H1 (cell line): ENCODE results near the gene AOC1. TPM values are rescaled to one million over a fixed set of nuclear protein-coding genes. Genes with fewer than 3 reads are reported as not detected.

Source experiments
- CTCF ChIA-PET: fragments of 300-600 bp; sonication (Branson Sonifier 250); formaldehyde crosslinking; loops from one replicate; lab custom pipeline; 2021; ENCODE audit not compliant: partially characterized antibody; lab: Charles Lee
- POLR2A ChIA-PET: fragments of 300-600 bp; sonication (Branson Sonifier 250); formaldehyde crosslinking; loops from one replicate; lab custom pipeline; 2021; ENCODE audit warnings: inconsistent platforms; ENCODE audit not compliant: partially characterized antibody; lab: Charles Lee
- DNase-seq, 2 experiments: peaks; one replicate each; pipeline versions ENCODE4 v3.0.0 to v3.0.0-alpha.2; 2010 to 2022; ENCODE audit warnings: low spot score in 2 of 2, low read depth in 1 of 2, mixed read lengths in 1 of 2
- FAIRE-seq: peaks from 2 replicates; lab custom pipeline; 2011; peaks lifted over from hg19 to GRCh38; lab: Jason Lieb, UNC
- H2AFZ ChIP-seq: 2 replicates; pipeline ENCODE4 v1.8.1; 2012; ENCODE audit warnings: low read length, inconsistent platforms
- H2AK5ac ChIP-seq: 2 replicates; pipeline ENCODE4 v1.6.1; 2013; ENCODE audit warnings: low read depth, low read length
- H2BK120ac ChIP-seq: replicated peaks from 2 replicates; pipeline ENCODE3; 2013; ENCODE audit warnings: low read depth, low read length, inconsistent platforms
- H2BK12ac ChIP-seq: 2 replicates; pipeline ENCODE4 v1.6.1; 2013; ENCODE audit warnings: low read depth, low read length
- H2BK15ac ChIP-seq: 2 replicates; pipeline ENCODE4 v1.6.1; 2013; ENCODE audit warnings: low read length
- H2BK20ac ChIP-seq: 2 replicates; pipeline ENCODE4 v1.6.1; 2013; ENCODE audit warnings: low read length
- H2BK5ac ChIP-seq: 2 replicates; pipeline ENCODE4 v1.6.1; 2013; ENCODE audit warnings: low read depth, low read length
- H3K14ac ChIP-seq: 2 replicates; pipeline ENCODE4 v1.6.1; 2013; ENCODE audit warnings: inconsistent platforms; ENCODE audit not compliant: insufficient read length
- H3K18ac ChIP-seq: 2 replicates; pipeline ENCODE4 v1.6.1; 2013; ENCODE audit warnings: low read length; ENCODE audit errors: extremely low read depth
- H3K23ac ChIP-seq: 2 replicates; pipeline ENCODE4 v1.6.1; 2013; ENCODE audit warnings: inconsistent platforms; ENCODE audit not compliant: insufficient read length
- H3K23me2 ChIP-seq: 2 replicates; pipeline ENCODE4 v1.6.1; 2013; ENCODE audit warnings: low read depth, low read length
- H3K27ac ChIP-seq: 2 replicates; pipeline ENCODE4 v1.6.1; 2011; ENCODE audit warnings: low read depth, low read length, inconsistent platforms
- H3K27me3 ChIP-seq, 4 experiments: replicated peaks in 1 of 4; 1 replicate in 1 of 4; 2 replicates in 3 of 4; pipeline versions ENCODE4 v1.6.1 to v1.8.1; 2011 to 2013; ENCODE audit warnings: low read length in 3 of 4, mild to moderate bottlenecking in 3 of 4, inconsistent platforms in 2 of 4, mixed read lengths in 2 of 4, moderate library complexity in 1 of 4; ENCODE audit not compliant: control insufficient read depth in 3 of 4, insufficient read depth in 3 of 4; ENCODE audit errors: extremely low read depth in 1 of 4
- H3K36me3 ChIP-seq, 4 experiments: 2 replicates each; pipeline versions ENCODE4 v1.6.1 to v1.8.1; 2011 to 2013; ENCODE audit warnings: mild to moderate bottlenecking in 4 of 4, low read length in 3 of 4, moderate library complexity in 2 of 4, control low read depth in 1 of 4, inconsistent platforms in 1 of 4; ENCODE audit not compliant: insufficient read depth in 4 of 4, control insufficient read depth in 2 of 4
- H3K4ac ChIP-seq: replicated peaks from 2 replicates; pipeline ENCODE3; 2013; ENCODE audit warnings: low read length, low read depth, mixed read lengths, inconsistent platforms; ENCODE audit not compliant: insufficient read length
- H3K4me1 ChIP-seq, 4 experiments: replicated peaks in 1 of 4; 1 replicate in 1 of 4; 2 replicates in 3 of 4; pipeline versions ENCODE4 v1.6.1 to v1.8.1; 2011 to 2013; ENCODE audit warnings: low read length in 3 of 4, inconsistent platforms in 2 of 4, mixed read lengths in 1 of 4; ENCODE audit not compliant: insufficient read depth in 4 of 4, control insufficient read depth in 3 of 4
- H3K4me2 ChIP-seq, 2 experiments: 2 replicates each; pipeline versions ENCODE4 v1.6.1 to v1.8.1; 2011 to 2013; ENCODE audit warnings: low read depth in 2 of 2, low read length in 2 of 2, control low read depth in 1 of 2, inconsistent platforms in 1 of 2, mild to moderate bottlenecking in 1 of 2; ENCODE audit not compliant: insufficient read depth in 1 of 2
- H3K4me3 ChIP-seq, 4 experiments: fragments of 200-600, 300-600 bp in 1 of 4; sonication (generic), shearing (Covaris generic), sonication (Bioruptor Twin) in 1 of 4; 2 replicates each; pipeline versions ENCODE4 v1.5.1 to v1.8.1; 2011 to 2016; ENCODE audit warnings: low read length in 4 of 4, low read depth in 3 of 4, control low read depth in 2 of 4, inconsistent platforms in 2 of 4, mild to moderate bottlenecking in 2 of 4, mixed read lengths in 1 of 4, moderate library complexity in 1 of 4; ENCODE audit not compliant: insufficient read depth in 2 of 4; ENCODE audit errors: extremely low read depth in 1 of 4
- H3K56ac ChIP-seq: replicated peaks from 2 replicates; pipeline ENCODE3; 2013; ENCODE audit warnings: low read depth, mild to moderate bottlenecking, mixed read lengths, low read length, inconsistent platforms; ENCODE audit not compliant: insufficient read length
- H3K79me1 ChIP-seq: 2 replicates; pipeline ENCODE4 v1.6.1; 2013; ENCODE audit warnings: low read depth, low read length, control low read depth
- H3K79me2 ChIP-seq, 2 experiments: 2 replicates each; pipeline versions ENCODE4 v1.6.1 to v1.8.1; 2012 to 2013; ENCODE audit warnings: low read length in 2 of 2, mild to moderate bottlenecking in 2 of 2, inconsistent platforms in 1 of 2; ENCODE audit not compliant: insufficient read depth in 2 of 2, control insufficient read depth in 1 of 2
- H3K9ac ChIP-seq, 4 experiments: replicated peaks in 1 of 4; 1 replicate in 1 of 4; 2 replicates in 3 of 4; pipeline versions ENCODE4 v1.6.1 to v1.8.1; 2011 to 2013; ENCODE audit warnings: low read depth in 3 of 4, low read length in 3 of 4, control low read depth in 2 of 4, mild to moderate bottlenecking in 2 of 4, moderate library complexity in 2 of 4, inconsistent platforms in 1 of 4; ENCODE audit errors: extremely low read depth in 1 of 4
- H3K9me3 ChIP-seq, 2 experiments: 2 replicates each; pipeline versions ENCODE4 v1.6.1 to v1.8.1; 2012 to 2013; ENCODE audit warnings: mild to moderate bottlenecking in 2 of 2, moderate library complexity in 2 of 2, control low read depth in 1 of 2, inconsistent platforms in 1 of 2, low read depth in 1 of 2, low read length in 1 of 2, mixed read lengths in 1 of 2; ENCODE audit not compliant: insufficient read depth in 2 of 2
- H4K20me1 ChIP-seq, 2 experiments: replicated peaks in 1 of 2; 2 replicates each; pipeline versions ENCODE3 to v1.8.1; 2011 to 2013; ENCODE audit warnings: inconsistent platforms in 2 of 2, low read length in 2 of 2, mild to moderate bottlenecking in 1 of 2; ENCODE audit not compliant: insufficient read depth in 2 of 2, control insufficient read depth in 1 of 2
- H4K5ac ChIP-seq: 2 replicates; pipeline ENCODE4 v1.6.1; 2013; ENCODE audit warnings: low read length, low read depth, mixed read lengths, inconsistent platforms; ENCODE audit not compliant: insufficient read length
- H4K8ac ChIP-seq: 2 replicates; pipeline ENCODE4 v1.8.0; 2013; ENCODE audit warnings: mild to moderate bottlenecking, moderate library complexity, low read length, inconsistent platforms; ENCODE audit not compliant: insufficient read depth; ENCODE audit errors: extremely low read depth
- H4K91ac ChIP-seq: replicated peaks from 2 replicates; pipeline ENCODE3; 2013; ENCODE audit warnings: low read length, mixed read lengths, inconsistent platforms; ENCODE audit not compliant: insufficient read length
- GTF2F1 ChIP-seq: IDR thresholded peaks from 2 replicates; pipeline ENCODE4 v1.6.1; 2012; ENCODE audit warnings: low read depth, low read length, improper control_type of control experiment, borderline replicate concordance
- JUN ChIP-seq: IDR thresholded peaks from 2 replicates; pipeline ENCODE4 v1.6.1; 2011; ENCODE audit warnings: low read depth, mild to moderate bottlenecking, improper control_type of control experiment, low read length
- KDM4A ChIP-seq: IDR thresholded peaks from one replicate; pipeline ENCODE4 v1.7.1; 2012; ENCODE audit warnings: low read depth, mild to moderate bottlenecking, moderate library complexity, low read length, inconsistent platforms; ENCODE audit not compliant: severe bottlenecking
- RFX5 ChIP-seq: IDR thresholded peaks from 2 replicates; pipeline ENCODE4 v1.6.1; 2011; ENCODE audit warnings: low read depth, low read length, improper control_type of control experiment, borderline replicate concordance
- SAP30 ChIP-seq: fragments of 300-600 bp; sonication (generic); IDR thresholded peaks from 2 replicates; pipeline ENCODE4 v1.7.1; 2012; ENCODE audit warnings: low read length, moderate library complexity, mild to moderate bottlenecking, inconsistent platforms; ENCODE audit not compliant: insufficient read depth, insufficient replicate concordance
- SRF ChIP-seq: IDR thresholded peaks from 2 replicates; pipeline ENCODE4 v1.6.1; 2011; ENCODE audit warnings: mild to moderate bottlenecking, low read depth, low read length, moderate library complexity
- TAF1 ChIP-seq: IDR thresholded peaks from 2 replicates; pipeline ENCODE4 v1.6.1; 2011; ENCODE audit warnings: mild to moderate bottlenecking, low read depth, low read length
- TCF12 ChIP-seq: IDR thresholded peaks from 2 replicates; pipeline ENCODE4 v1.6.1; 2011; ENCODE audit warnings: low read depth, mild to moderate bottlenecking, low read length
- YY1 ChIP-seq: IDR thresholded peaks from 2 replicates; pipeline ENCODE4 v1.6.1; 2011; ENCODE audit warnings: low read depth, mild to moderate bottlenecking, low read length
- WGBS, 2 experiments: shearing (Covaris generic) in 1 of 2; methylation state at CpG; one replicate each; pipeline versions ENCODE4 v1.1.6 to v1.1.7; 2013 to 2015; ENCODE audit warnings: low lambda C conversion rate in 2 of 2, mixed read lengths in 2 of 2, inconsistent platforms in 1 of 2, low coverage in 1 of 2, missing lambda C conversion rate in 1 of 2; ENCODE audit not compliant: insufficient replicate concordance in 2 of 2, insufficient coverage in 1 of 2, insufficient read length in 1 of 2; ENCODE audit errors: extremely low coverage in 1 of 2, missing lambda C conversion rate in 1 of 2; 5-methylcytosine and 5-hydroxymethylcytosine counted together
- polyA plus RNA-seq, 7 experiments: library from polyadenylated mRNA; depleted of rRNA in 3 of 7; stranded (reverse) in 5 of 7; unstranded in 2 of 7; fragments of >200 nt in 5 of 7; fragments of 200-250 nt in 2 of 7; gene quantifications; 1 replicate in 5 of 7; 2 replicates in 1 of 7; 4 replicates in 1 of 7; pipeline versions ENCODE4 v1.2.1 to v1.2.3, GENCODE V29; 2011 to 2013; ENCODE audit warnings: missing spikeins in 2 of 7, mixed read lengths in 2 of 7
- total RNA-seq: library from RNA; stranded (reverse); fragmentation: NEBNext Ultra II Directional; extraction: Animal tissue kit (Norgen Biotek cat#: 25700); gene quantifications from 2 replicates; pipeline ENCODE4 v1.2.1, GENCODE V29; 2021

The AOC1 gene
- total and polyA plus RNA-seq, 2 of the 8 experiments (the other 6 are each of a cell fraction or from before 2014, with no cell fraction given) = 0.15 to 0.17 TPM

DNA sequence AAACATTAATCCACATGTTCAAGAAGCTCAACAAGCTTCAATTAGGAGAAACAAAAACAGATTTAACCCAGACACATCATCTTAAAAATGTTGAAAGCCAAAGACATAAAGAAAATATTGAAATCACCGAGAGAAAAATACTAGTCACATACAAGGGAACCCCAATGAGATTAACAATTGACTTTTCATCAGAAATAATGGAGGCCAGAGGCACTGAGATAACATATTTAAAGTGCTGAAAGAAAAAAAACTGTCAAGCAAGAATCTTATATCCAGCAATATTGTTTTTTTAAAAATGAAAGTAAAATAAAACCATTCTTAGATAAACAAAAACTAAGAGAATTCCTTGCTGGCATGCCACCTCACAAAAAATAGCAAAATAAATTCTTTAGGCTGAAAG is 28.9 kb downstream of the AOC1 start:
- POLR2A ChIA-PET = no interaction called here
- Histone ChIP-seq H2AFZ (no peak overlapping the region), H2BK120ac (no peak overlapping the region), H2BK12ac (no peak overlapping the region), H4K5ac (no peak overlapping the region), H3K79me1 (no peaks in the 10 kb centered on the region), H3K4me1 (0 out of 7 replicates have a peak, but pooled peaks cover 0 to 7% (median 0%) of the 10 kb centered on the region in 4 experiments), H3K4me3 (no peak overlapping the region), H3K56ac (no peak overlapping the region), H4K20me1 (no peaks in the 10 kb centered on the region), H3K9me3 (no peaks in the 10 kb centered on the region), H3K14ac (no peak overlapping the region), H2BK15ac (no peak overlapping the region), H3K23ac (no peak overlapping the region), H3K4ac (no peak overlapping the region), H3K4me2 (no peak overlapping the region), H2AK5ac (no peak overlapping the region), H2BK20ac (no peak overlapping the region), H3K27ac (no peak overlapping the region), H3K9ac (no peak overlapping the region), H3K18ac (no peak overlapping the region), H2BK5ac (no peak overlapping the region), H4K91ac (no peak overlapping the region), H4K8ac (no peak overlapping the region), H3K27me3 (no peaks in the 10 kb centered on the region; a peak in 1 of 7 replicates), H3K23me2 (no peaks in the 10 kb centered on the region), H3K79me2 (no peaks in the 10 kb centered on the region), H3K36me3 (no peaks in the 10 kb centered on the region)
- TF ChIP-seq TAF1 (no peak), YY1 (no peak), SAP30 (no peak), KDM4A (no peak), RFX5 (no peak), GTF2F1 (no peak), TCF12 (no peak), SRF (no peak), JUN (no peak)
- CTCF ChIA-PET = interaction anchor here (1.2 to 6.8 kb wide), 2 partner anchors 17 to 436 kb away, joined by 3 to 35 read pairs; no protein-coding TSS in a partner anchor
- WGBS, 2 experiments = 83% methylated on average over 1 of the region's 1 CpG; no CpG with 5 or more reads in 1 of the 2 experiments
- FAIRE-seq = no peak
- DNase-seq = no peak
